ENCODE results near the gene SLC41A3. TPM values are rescaled to one million over a fixed set of nuclear protein-coding genes. Genes with fewer than 3 reads are reported as not detected.
A peak's percentile ranks its signal among the peaks of the same experiment; 100 is the strongest.
"Not testable (repeated sequence)": the region's sequence is repeated elsewhere in the genome, so short reads cannot be mapped to it uniquely, and the experiment has no call there.

The SLC41A3 gene
- total RNA-seq, 2 experiments from 2014 or later: 26.0 to 31.1 TPM

GRCh38 chr3:125984951-125985350, 99.0 kb downstream of the SLC41A3 start:
- CTCF ChIA-PET; POLR2A ChIA-PET; H3K27ac Mint-ChIP-seq; DNase-seq; H3K27me3 Mint-ChIP-seq; H3K36me3 Mint-ChIP-seq (ENCODE audit: low read depth); H3K9me3 Mint-ChIP-seq; H3K4me3 Mint-ChIP-seq: not testable (repeated sequence)
- H3K4me1 Mint-ChIP-seq: peaks cover 12% of the 10 kb centered on the region

- H3K27ac Mint-ChIP-seq; CTCF ChIA-PET; H3K36me3 Mint-ChIP-seq (ENCODE audit: low read depth): not testable (repeated sequence)
Observed at GRCh38 chr3:125977104-125977503, 106.8 kb downstream of the SLC41A3 start.

GRCh38 chr3:125976003-125976390, 107.9 kb downstream of the SLC41A3 start:
- H3K36me3 Mint-ChIP-seq (ENCODE audit: low read depth); H3K4me3 Mint-ChIP-seq; POLR2A ChIA-PET; H3K27ac Mint-ChIP-seq; H3K9me3 Mint-ChIP-seq; H3K4me1 Mint-ChIP-seq; DNase-seq: not testable (repeated sequence)
- peaks cover 12% of the 10 kb centered on the region for H3K27me3 Mint-ChIP-seq
- CTCF ChIA-PET: interaction anchor here (1.5 kb wide), 1 partner anchor 15 kb away, joined by 3 read pairs; no protein-coding TSS in a partner anchor

More at GRCh38 chr3:125977104-125977503, 106.8 kb downstream of the SLC41A3 start:
- H3K27me3 Mint-ChIP-seq, H3K4me1 Mint-ChIP-seq, POLR2A ChIA-PET, H3K4me3 Mint-ChIP-seq, DNase-seq, H3K9me3 Mint-ChIP-seq: not testable (repeated sequence)

GRCh38 chr3:125975245-125976002, 108.5 kb downstream of the SLC41A3 start:
- H3K27ac Mint-ChIP-seq; POLR2A ChIA-PET; H3K4me1 Mint-ChIP-seq; H3K4me3 Mint-ChIP-seq; DNase-seq; H3K9me3 Mint-ChIP-seq; H3K36me3 Mint-ChIP-seq (ENCODE audit: low read depth): not testable (repeated sequence)
- peaks cover 15% of the 10 kb centered on the region for H3K27me3 Mint-ChIP-seq
- CTCF ChIA-PET: interaction anchor here (1.5 kb wide), 1 partner anchor 15 kb away, joined by 3 read pairs; no protein-coding TSS in a partner anchor

- peak; percentile 43 for DNase-seq
Observed at GRCh38 chr3:125971997-125972944, 111.7 kb downstream of the SLC41A3 start.

GRCh38 chr3:125968701-125969592, 115.0 kb downstream of the SLC41A3 start, which contains the start of gene ROPN1B:
Gene ROPN1B, plus strand, starts transcription at chr3:125969178. Its CDS starts 2,877 bp downstream, at chr3:125972055.
- peak within 1 kb of the TSS; percentile 54 for H3K4me3 Mint-ChIP-seq
- peaks cover 28% of the 10 kb centered on the region for H3K27me3 Mint-ChIP-seq
- H3K27ac Mint-ChIP-seq; H3K36me3 Mint-ChIP-seq (ENCODE audit: low read depth); H3K9me3 Mint-ChIP-seq; CTCF ChIA-PET; H3K4me1 Mint-ChIP-seq; POLR2A ChIA-PET; DNase-seq: not testable (repeated sequence)

More at GRCh38 chr3:125971997-125972944, 111.7 kb downstream of the SLC41A3 start:
- H3K27ac Mint-ChIP-seq; H3K9me3 Mint-ChIP-seq; POLR2A ChIA-PET; H3K4me1 Mint-ChIP-seq; H3K36me3 Mint-ChIP-seq (ENCODE audit: low read depth): not testable (repeated sequence)
- H3K27me3 Mint-ChIP-seq: peaks cover 24% of the 10 kb centered on the region
- CTCF ChIA-PET: interaction anchor here (1.2 to 1.4 kb wide), 2 partner anchors 11 to 18 kb away, joined by 5 read pairs; no protein-coding TSS in a partner anchor
- H3K4me3 Mint-ChIP-seq: peak overlapping the region; percentile 10

GRCh38 chr3:125968121-125968520, 115.8 kb downstream of the SLC41A3 start:
- POLR2A ChIA-PET; CTCF ChIA-PET; H3K9me3 Mint-ChIP-seq; H3K4me1 Mint-ChIP-seq; H3K27ac Mint-ChIP-seq; H3K4me3 Mint-ChIP-seq; DNase-seq; H3K36me3 Mint-ChIP-seq (ENCODE audit: low read depth): not testable (repeated sequence)
- peaks cover 28% of the 10 kb centered on the region for H3K27me3 Mint-ChIP-seq

- Mint-ChIP-seq H3K4me1 (peaks cover 4% of the 10 kb centered on the region), H3K4me3 (no peak overlapping the region), H3K27me3 (peaks cover 24% of the 10 kb centered on the region), H3K36me3 (ENCODE audit: low read depth) (no peaks in the 10 kb centered on the region), H3K27ac (no peak overlapping the region), H3K9me3 (no peaks in the 10 kb centered on the region)
- POLR2A ChIA-PET: no interaction called here
- CTCF ChIA-PET: no interaction called here
- no peak for DNase-seq
Observed at GRCh38 chr3:125967156-125967555, 116.8 kb downstream of the SLC41A3 start.

- Mint-ChIP-seq H3K27me3 (peaks cover 14% of the 10 kb centered on the region), H3K4me1 (no peaks in the 10 kb centered on the region), H3K9me3 (no peaks in the 10 kb centered on the region), H3K27ac (no peak overlapping the region), H3K36me3 (ENCODE audit: low read depth) (no peaks in the 10 kb centered on the region), H3K4me3 (no peak overlapping the region)
- CTCF ChIA-PET: no interaction called here
- POLR2A ChIA-PET: no interaction called here
- no peak for DNase-seq
Observed at GRCh38 chr3:125965505-125965904, 118.4 kb downstream of the SLC41A3 start.

GRCh38 chr3:125963834-125964233, 120.1 kb downstream of the SLC41A3 start:
- H3K27me3 Mint-ChIP-seq; H3K9me3 Mint-ChIP-seq; CTCF ChIA-PET; DNase-seq; H3K27ac Mint-ChIP-seq; H3K4me3 Mint-ChIP-seq; H3K36me3 Mint-ChIP-seq (ENCODE audit: low read depth); POLR2A ChIA-PET; H3K4me1 Mint-ChIP-seq: not testable (repeated sequence)

- Mint-ChIP-seq H3K9me3 (peaks cover 5% of the 10 kb centered on the region), H3K27ac (no peak overlapping the region), H3K4me1 (no peaks in the 10 kb centered on the region), H3K36me3 (ENCODE audit: low read depth) (peaks cover 3% of the 10 kb centered on the region), H3K4me3 (no peak overlapping the region), H3K27me3 (peaks cover 18% of the 10 kb centered on the region)
- ChIA-PET POLR2A (no interaction called here), CTCF (interaction anchor here (0.8 kb wide), 1 partner anchor 10 kb away, joined by 5 read pairs; no protein-coding TSS in a partner anchor)
- DNase-seq: no peak
Observed at GRCh38 chr3:125961289-125961589, 122.7 kb downstream of the SLC41A3 start.

- Mint-ChIP-seq H3K9me3 (peaks cover 5% of the 10 kb centered on the region), H3K4me3 (no peak overlapping the region), H3K4me1 (no peaks in the 10 kb centered on the region), H3K27me3 (peaks cover 22% of the 10 kb centered on the region), H3K27ac (no peak overlapping the region), H3K36me3 (ENCODE audit: low read depth) (peaks cover 3% of the 10 kb centered on the region)
- CTCF ChIA-PET: interaction anchor here (0.8 kb wide), 1 partner anchor 11 kb away, joined by 5 read pairs; no protein-coding TSS in a partner anchor
- POLR2A ChIA-PET: no interaction called here
- DNase-seq: no peak
Observed at GRCh38 chr3:125960456-125961288, 123.3 kb downstream of the SLC41A3 start.
